ENCODE results near the gene OR1Q1.
"Not testable (repeated sequence)": the region's sequence is repeated elsewhere in the genome, so short reads cannot be mapped to it uniquely, and the experiment has no call there.

The OR1Q1 gene

GRCh38 chr9:122614362-122614761 is at the start of gene OR1Q1:
Gene OR1Q1, plus strand, starts transcription at chr9:122614738. Its CDS starts 0 bp downstream, at chr9:122614738.
- DNase-seq (ENCODE audit: low spot score) = no peak

GRCh38 chr9:122567901-122568300 is 46.6 kb upstream of the OR1Q1 start:
- DNase-seq (ENCODE audit: low spot score) = no peak

- DNase-seq (ENCODE audit: low spot score) = no peak
Observed at GRCh38 chr9:122572456-122572855, 42.1 kb upstream of the OR1Q1 start.

- DNase-seq (ENCODE audit: low spot score) = no peak
Observed at GRCh38 chr9:122579874-122580273, 34.7 kb upstream of the OR1Q1 start.

GRCh38 chr9:122580360-122580759 is 34.2 kb upstream of the OR1Q1 start:
- peak; percentile 11 for DNase-seq (ENCODE audit: low spot score)

GRCh38 chr9:122583284-122583683 is 31.3 kb upstream of the OR1Q1 start, which contains the start of gene OR1L8:
Gene OR1L8, minus strand, starts transcription at chr9:122583384. Its CDS starts 14,907 bp downstream, at chr9:122568477.
- not testable (repeated sequence) for DNase-seq (ENCODE audit: low spot score)

- DNase-seq (ENCODE audit: low spot score) = no peak
Observed at GRCh38 chr9:122605691-122606090, 8.8 kb upstream of the OR1Q1 start.

DNA sequence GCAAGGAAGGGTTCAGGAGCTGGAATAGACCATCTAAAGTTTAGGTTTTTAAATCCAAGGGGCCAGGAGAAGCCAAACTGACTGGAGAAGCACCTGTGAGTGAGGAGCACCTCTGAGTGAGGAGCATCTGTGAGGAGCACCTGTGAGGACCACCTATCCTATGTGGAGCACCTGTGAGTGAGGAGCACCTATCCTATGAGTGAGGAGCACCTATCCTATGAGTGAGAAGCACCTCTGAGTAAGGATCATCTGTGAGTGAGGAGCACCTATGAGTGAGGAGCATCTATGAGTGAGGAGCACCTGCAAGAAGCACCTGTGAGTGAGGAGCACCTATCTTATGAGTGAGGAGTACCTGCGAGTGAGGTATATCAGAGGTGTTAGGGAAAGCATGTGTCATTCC is 8.0 kb upstream of the OR1Q1 start:
- DNase-seq (ENCODE audit: low spot score) = no peak

DNA sequence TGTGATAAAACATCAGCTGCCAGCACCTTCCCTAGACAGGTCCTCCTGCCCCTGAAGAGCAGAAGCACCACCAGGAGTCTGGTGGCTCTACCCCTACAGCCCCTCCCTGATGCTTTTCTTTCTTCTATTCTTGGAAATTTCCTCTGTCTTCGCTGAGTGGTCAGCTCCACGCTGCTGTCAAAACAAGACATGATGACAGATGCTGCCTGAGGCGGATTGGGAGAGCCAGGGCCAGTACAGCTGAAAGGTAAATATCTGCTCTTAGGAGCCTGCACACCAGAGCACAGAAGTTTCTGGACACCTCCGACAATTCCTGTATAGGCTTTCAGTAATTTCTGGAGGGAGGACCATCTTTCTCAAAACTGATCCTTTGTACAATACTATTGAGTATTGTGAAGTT is 4.7 kb upstream of the OR1Q1 start:
- no peak for DNase-seq (ENCODE audit: low spot score)

DNA sequence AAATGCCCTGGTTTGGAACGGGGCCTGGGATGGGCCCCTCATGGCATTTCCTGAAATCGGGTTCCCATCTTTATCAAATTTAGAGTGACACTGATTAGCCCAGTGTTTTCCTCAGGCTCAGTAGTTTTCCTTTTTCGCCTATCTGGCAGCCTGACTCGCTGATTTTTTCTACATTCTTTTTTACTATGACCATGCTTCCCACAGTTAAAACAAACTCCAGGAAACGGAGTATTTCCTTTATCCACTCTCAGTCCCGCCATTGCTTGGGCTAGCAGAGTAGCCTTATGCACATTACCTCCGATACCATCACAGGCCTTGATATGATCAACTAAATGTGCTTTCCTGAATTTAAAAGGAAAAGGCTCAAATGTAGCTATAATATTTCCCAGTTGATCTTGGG is 5.5 kb downstream of the OR1Q1 start:
- DNase-seq (ENCODE audit: low spot score) = no peak

DNA sequence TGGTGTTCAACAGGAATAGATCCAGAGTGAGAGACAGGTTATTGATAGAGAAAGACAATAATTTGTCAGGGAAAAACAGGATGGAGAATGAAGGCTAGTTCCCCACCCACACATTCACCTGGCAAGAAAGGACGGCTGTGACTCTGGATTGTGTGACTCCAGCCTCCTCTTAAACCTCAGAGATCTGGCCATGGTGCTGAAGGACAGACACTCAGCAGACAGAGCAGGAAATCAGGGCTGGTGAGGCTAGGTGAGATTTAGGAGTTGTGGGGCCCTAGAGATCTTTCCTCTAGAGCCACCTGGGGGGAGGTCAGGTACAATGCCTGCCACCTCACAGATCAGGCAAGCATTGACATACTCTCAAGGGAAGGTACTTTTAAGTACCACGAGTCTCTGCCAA is 27.7 kb downstream of the OR1Q1 start:
- no peak for DNase-seq (ENCODE audit: low spot score)

DNA sequence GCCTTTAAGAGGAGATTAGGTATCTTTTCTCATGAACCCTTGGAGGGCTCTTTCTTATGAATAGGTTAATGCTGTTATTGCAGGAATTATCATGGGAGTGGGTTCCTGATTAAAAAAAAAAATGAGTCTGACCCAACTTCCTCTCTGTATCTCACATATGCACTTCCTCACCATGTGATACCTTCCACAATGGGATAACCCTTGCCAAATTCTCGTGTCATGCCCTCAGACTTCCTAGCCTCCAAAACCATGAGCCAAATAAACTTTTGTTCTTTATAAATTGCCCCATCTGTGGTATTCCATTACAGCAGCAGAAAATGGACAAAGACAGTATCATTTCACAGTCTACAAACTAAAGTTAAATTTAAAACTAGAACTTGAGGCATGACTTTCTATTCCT is 41.8 kb downstream of the OR1Q1 start:
- no peak for DNase-seq (ENCODE audit: low spot score)

- DNase-seq (ENCODE audit: low spot score) = no peak
Observed at GRCh38 chr9:122657527-122657926, 43.0 kb downstream of the OR1Q1 start, which contains the start of gene OR1B1. Gene OR1B1, minus strand, starts transcription at chr9:122657627.

DNA sequence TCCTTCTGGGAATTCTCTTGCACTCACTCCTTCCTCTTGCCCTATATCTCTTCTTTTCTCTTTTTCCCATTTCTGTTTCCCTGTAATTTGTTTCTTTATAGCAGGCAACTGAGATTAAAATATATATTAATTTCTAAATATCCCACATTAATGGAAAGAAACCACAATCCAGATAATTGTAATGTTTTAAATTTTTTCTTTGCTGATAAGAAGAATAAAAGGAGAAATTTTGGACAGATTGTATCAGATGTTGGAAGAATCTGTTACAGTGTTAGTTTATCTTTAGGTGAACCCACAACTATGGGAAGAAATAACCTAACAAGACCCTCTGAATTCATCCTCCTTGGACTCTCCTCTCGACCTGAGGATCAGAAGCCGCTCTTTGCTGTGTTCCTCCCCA is 46.9 kb downstream of the OR1Q1 start, which contains the start of gene OR1L1:
TSS of gene OR1L1 (plus strand) at position 301 of the 400 bp plus-strand sequence. CDS start at position 301, 0 bp downstream.
- DNase-seq (ENCODE audit: low spot score) = no peak

All from LoVo (cell line).